Liver (tissue), 9 donors: Measurements from ENCODE around the gene RPS14. TPM values are rescaled to one million over a fixed set of nuclear protein-coding genes. Genes with fewer than 3 reads are reported as not detected.
A peak's percentile ranks its signal among the peaks of the same experiment; 100 is the strongest.

Experiments used
- DNase-seq: peaks from one replicate; pipeline ENCODE4 v3.0.0-alpha.2; 2017; ENCODE audit warnings: low spot score
- H3K27ac ChIP-seq, 2 donors: one replicate each; pipeline ENCODE4 v1.7.0; 2013; ENCODE audit warnings: inconsistent platforms in 2 of 2, low read length in 2 of 2, control low read depth in 1 of 2, low read depth in 1 of 2, mild to moderate bottlenecking in 1 of 2
- H3K27me3 ChIP-seq, 4 donors: one replicate each; pipeline versions ENCODE4 v1.6.1 to v1.7.0; 2013; ENCODE audit warnings: low read length in 3 of 4, inconsistent platforms in 1 of 4, mild to moderate bottlenecking in 1 of 4, moderate library complexity in 1 of 4; ENCODE audit not compliant: control insufficient read depth in 4 of 4, insufficient read depth in 4 of 4
- H3K36me3 ChIP-seq, 4 donors: one replicate each; pipeline versions ENCODE4 v1.6.1 to v1.7.0; 2013; ENCODE audit warnings: low read length in 3 of 4, mild to moderate bottlenecking in 3 of 4, low read depth in 1 of 4, moderate library complexity in 1 of 4; ENCODE audit not compliant: control insufficient read depth in 4 of 4, insufficient read depth in 3 of 4
- H3K4me1 ChIP-seq, 4 donors: one replicate each; pipeline versions ENCODE4 v1.6.1 to v1.7.0; 2013; ENCODE audit warnings: low read length in 3 of 4, mild to moderate bottlenecking in 3 of 4, moderate library complexity in 1 of 4; ENCODE audit not compliant: control insufficient read depth in 4 of 4, insufficient read depth in 4 of 4
- H3K4me3 ChIP-seq, 3 donors: one replicate each; pipeline versions ENCODE4 v1.6.1 to v1.7.0; 2013; ENCODE audit warnings: low read length in 3 of 3, control low read depth in 1 of 3, low read depth in 1 of 3, mild to moderate bottlenecking in 1 of 3
- H3K9ac ChIP-seq, 2 donors: one replicate each; pipeline ENCODE4 v1.7.0; 2013; ENCODE audit warnings: low read length in 2 of 2, mild to moderate bottlenecking in 2 of 2, moderate library complexity in 2 of 2, control low read depth in 1 of 2, low read depth in 1 of 2
- H3K9me3 ChIP-seq, 4 donors: one replicate each; pipeline versions ENCODE4 v1.6.1 to v1.7.0; 2013; ENCODE audit warnings: low read length in 3 of 4; ENCODE audit not compliant: control insufficient read depth in 4 of 4
- FOXA1 ChIP-seq: IDR thresholded peaks from 2 replicates; pipeline ENCODE4 v1.6.1; 2016; ENCODE audit warnings: antibody characterized with exemption
- FOXA2 ChIP-seq: IDR thresholded peaks from 2 replicates; pipeline ENCODE4 v1.6.1; 2016; ENCODE audit warnings: antibody characterized with exemption
- HNF4A ChIP-seq, 2 donors: conservative IDR thresholded peaks; 2 replicates each; pipeline ENCODE4 v1.6.1; 2016; ENCODE audit warnings: antibody characterized with exemption in 2 of 2, mild to moderate bottlenecking in 2 of 2
- HNF4G ChIP-seq: IDR thresholded peaks from 2 replicates; pipeline ENCODE4 v1.6.1; 2016; ENCODE audit warnings: antibody characterized with exemption
- JUND ChIP-seq, 2 donors: IDR thresholded peaks; 2 replicates each; pipeline ENCODE4 v1.6.1; 2016; ENCODE audit warnings: antibody characterized with exemption in 2 of 2
- NR2F2 ChIP-seq: IDR thresholded peaks from 2 replicates; pipeline ENCODE4 v1.6.1; 2016; ENCODE audit warnings: antibody characterized with exemption
- RAD21 ChIP-seq, 2 donors: IDR thresholded peaks; 2 replicates each; pipeline ENCODE4 v1.6.1; 2016; ENCODE audit warnings: antibody characterized with exemption in 2 of 2, mild to moderate bottlenecking in 2 of 2
- RXRA ChIP-seq, 2 donors: IDR thresholded peaks; 2 replicates each; pipeline ENCODE4 v1.6.1; 2017 to 2018; ENCODE audit warnings: antibody characterized with exemption in 2 of 2, mild to moderate bottlenecking in 1 of 2
- SP1 ChIP-seq: IDR thresholded peaks from 2 replicates; pipeline ENCODE4 v1.6.1; 2018; ENCODE audit warnings: antibody characterized with exemption, mild to moderate bottlenecking
- TAF1 ChIP-seq: conservative IDR thresholded peaks from 2 replicates; pipeline ENCODE4 v1.6.1; 2016; ENCODE audit warnings: antibody characterized with exemption, mild to moderate bottlenecking
- YY1 ChIP-seq: IDR thresholded peaks from 2 replicates; pipeline ENCODE4 v1.6.1; 2016; ENCODE audit warnings: antibody characterized with exemption, mild to moderate bottlenecking
- WGBS: extraction: QIAGEN DNeasy Blood & Tissue Kit; methylation state at CpG from one replicate; pipeline ENCODE4 v1.1.7; 2013; 5-methylcytosine and 5-hydroxymethylcytosine counted together
- polyA plus RNA-seq, 2 donors: library from polyadenylated mRNA; stranded (reverse) in 1 of 2; unstranded in 1 of 2; fragments of 200-250 nt in 1 of 2; fragments of >200 nt in 1 of 2; fragmentation: Nextera tagmentation in 1 of 2; extraction: Ambion mirVana in 1 of 2; gene quantifications; one replicate each; pipeline versions ENCODE4 v1.2.1 to v1.2.3, GENCODE V29; 2013 to 2015
- total RNA-seq, 2 donors: library from RNA; depleted of rRNA; stranded (reverse); fragments of >200 nt; gene quantifications; one replicate each; pipeline ENCODE4 v1.2.3, GENCODE V29; 2014
- TF ChIP-seq, protein P1 (sequence below): IDR thresholded peaks from 2 replicates; pipeline ENCODE4 v1.6.1; 2016; ENCODE audit warnings: antibody characterized with exemption, mild to moderate bottlenecking
- TF ChIP-seq, protein P2 (sequence below): IDR thresholded peaks from 2 replicates; pipeline ENCODE4 v1.6.1; 2016; ENCODE audit warnings: antibody characterized with exemption
- TF ChIP-seq, protein P3 (sequence below): IDR thresholded peaks from 2 replicates; pipeline ENCODE4 v1.6.1; 2016; ENCODE audit warnings: antibody characterized with exemption
- TF ChIP-seq, protein P4 (sequence below): IDR thresholded peaks from 2 replicates; pipeline ENCODE4 v1.6.1; 2016; ENCODE audit warnings: antibody characterized with exemption
- TF ChIP-seq, protein P5 (sequence below): fragments of 150-350 bp; IDR thresholded peaks from 2 replicates; pipeline ENCODE4 v1.5.1; 2017; ENCODE audit warnings: improper control_type of control experiment, low read depth, low read length; ENCODE audit not compliant: missing input control
- donor health status: healthy.
- donor health status: healthy.
- donor health status: healthy.
- donor health status: healthy.
- donor health status: healthy.

The RPS14 gene
- total and polyA plus RNA-seq, 4 donors: 609 to 956 (median 885) TPM

DNA sequence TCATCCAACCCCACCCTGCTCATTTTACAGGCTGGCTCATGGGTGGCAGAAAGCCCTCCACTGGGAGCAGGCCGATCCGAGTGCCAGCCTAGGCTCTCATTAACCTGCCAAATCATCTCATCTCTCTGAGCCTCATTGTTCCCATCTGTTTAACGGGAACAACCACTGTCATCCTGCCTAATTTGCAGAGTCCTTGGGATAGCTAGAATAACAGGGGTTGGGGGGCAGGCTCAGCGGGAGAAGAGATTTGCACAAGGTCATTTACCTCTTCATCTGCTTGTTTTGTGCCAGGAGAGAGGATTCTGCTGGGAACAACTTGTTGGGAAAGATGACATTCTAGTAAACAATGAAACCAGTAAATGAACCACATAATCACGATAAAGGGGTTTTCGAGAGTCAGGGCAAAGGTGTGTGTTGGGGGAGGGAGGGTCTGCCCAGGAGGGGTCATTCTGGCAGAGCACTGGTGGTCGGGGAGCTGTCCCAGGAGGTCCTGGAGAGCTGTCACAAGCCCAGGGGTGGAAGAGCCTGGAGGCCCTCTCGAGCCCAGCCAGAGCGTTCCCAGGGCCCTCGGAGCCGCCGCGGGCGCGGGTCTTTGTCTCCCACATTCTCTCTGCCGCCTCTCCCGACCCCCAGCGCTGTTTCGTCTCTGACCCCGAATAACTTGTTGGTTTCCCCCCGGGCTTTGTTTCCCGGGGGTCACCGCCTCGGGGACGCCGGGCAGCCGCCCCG lies 35.6 kb upstream of the RPS14 start (continued):
- TF ChIP-seq, protein P1, sequence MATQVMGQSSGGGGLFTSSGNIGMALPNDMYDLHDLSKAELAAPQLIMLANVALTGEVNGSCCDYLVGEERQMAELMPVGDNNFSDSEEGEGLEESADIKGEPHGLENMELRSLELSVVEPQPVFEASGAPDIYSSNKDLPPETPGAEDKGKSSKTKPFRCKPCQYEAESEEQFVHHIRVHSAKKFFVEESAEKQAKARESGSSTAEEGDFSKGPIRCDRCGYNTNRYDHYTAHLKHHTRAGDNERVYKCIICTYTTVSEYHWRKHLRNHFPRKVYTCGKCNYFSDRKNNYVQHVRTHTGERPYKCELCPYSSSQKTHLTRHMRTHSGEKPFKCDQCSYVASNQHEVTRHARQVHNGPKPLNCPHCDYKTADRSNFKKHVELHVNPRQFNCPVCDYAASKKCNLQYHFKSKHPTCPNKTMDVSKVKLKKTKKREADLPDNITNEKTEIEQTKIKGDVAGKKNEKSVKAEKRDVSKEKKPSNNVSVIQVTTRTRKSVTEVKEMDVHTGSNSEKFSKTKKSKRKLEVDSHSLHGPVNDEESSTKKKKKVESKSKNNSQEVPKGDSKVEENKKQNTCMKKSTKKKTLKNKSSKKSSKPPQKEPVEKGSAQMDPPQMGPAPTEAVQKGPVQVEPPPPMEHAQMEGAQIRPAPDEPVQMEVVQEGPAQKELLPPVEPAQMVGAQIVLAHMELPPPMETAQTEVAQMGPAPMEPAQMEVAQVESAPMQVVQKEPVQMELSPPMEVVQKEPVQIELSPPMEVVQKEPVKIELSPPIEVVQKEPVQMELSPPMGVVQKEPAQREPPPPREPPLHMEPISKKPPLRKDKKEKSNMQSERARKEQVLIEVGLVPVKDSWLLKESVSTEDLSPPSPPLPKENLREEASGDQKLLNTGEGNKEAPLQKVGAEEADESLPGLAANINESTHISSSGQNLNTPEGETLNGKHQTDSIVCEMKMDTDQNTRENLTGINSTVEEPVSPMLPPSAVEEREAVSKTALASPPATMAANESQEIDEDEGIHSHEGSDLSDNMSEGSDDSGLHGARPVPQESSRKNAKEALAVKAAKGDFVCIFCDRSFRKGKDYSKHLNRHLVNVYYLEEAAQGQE: peak; percentile 54
- peak; percentile 52 for TF ChIP-seq NR2F2
- peak; percentile 96 to 97 for TF ChIP-seq RXRA (IDR thresholded peaks at IDR 0.05)
- TF ChIP-seq, protein P2, sequence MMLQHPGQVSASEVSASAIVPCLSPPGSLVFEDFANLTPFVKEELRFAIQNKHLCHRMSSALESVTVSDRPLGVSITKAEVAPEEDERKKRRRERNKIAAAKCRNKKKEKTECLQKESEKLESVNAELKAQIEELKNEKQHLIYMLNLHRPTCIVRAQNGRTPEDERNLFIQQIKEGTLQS: no peak
- TF ChIP-seq, protein P3, sequence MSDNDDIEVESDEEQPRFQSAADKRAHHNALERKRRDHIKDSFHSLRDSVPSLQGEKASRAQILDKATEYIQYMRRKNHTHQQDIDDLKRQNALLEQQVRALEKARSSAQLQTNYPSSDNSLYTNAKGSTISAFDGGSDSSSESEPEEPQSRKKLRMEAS: peak; percentile 77
- TF ChIP-seq RAD21 (IDR thresholded peaks at IDR 0.05): peak in 1 of 2 donors; percentile 64

DNA sequence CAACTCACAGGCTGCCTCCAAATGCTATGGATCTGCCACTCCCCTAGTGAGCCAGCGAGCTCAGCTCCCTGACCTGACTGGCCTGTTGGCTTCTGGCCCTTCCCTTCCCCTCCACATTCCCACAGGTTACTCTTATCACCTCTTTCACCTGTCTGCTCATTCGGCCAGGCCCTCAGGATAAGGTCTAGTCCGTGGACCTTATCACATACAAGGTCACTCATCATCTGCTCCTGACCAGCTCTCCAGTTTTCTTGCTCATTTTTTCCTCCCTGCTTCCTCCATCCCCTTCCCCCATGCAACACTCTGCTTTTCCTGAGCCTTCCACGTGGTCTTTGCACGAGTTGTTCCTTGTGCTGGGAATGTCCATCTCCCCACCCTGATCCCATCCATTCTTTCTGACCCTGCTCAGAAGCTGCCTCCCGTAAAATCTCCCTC lies 32.5 kb upstream of the RPS14 start:
- WGBS: 54% methylated on average over 6 of the region's 6 CpGs
- no peak for DNase-seq

DNA sequence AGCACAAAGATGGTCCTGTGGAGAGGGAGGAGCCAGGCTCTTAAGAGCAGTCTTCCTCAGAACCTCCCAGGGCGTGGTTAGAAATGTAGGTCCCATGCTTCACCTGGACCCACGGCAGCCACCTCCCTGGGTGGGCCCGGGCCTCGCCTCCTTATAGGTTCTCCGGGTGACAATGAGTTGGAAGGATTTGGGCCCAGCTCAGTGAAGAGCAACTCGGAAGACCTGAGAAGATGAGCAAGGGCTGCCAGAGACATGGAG lies 32.1 kb upstream of the RPS14 start:
- H3K4me1 ChIP-seq: peaks cover 4 to 11% (median 4%) of the 10 kb centered on the region in 4 donors

More for the DNA sequence above, 32.5 kb upstream of the RPS14 start:
- no peaks in the 10 kb centered on the region for H3K36me3 ChIP-seq
- H3K9me3 ChIP-seq: no peaks in the 10 kb centered on the region
- no peak overlapping the region for H3K4me3 ChIP-seq
- peaks cover 4 to 12% (median 5%) of the 10 kb centered on the region in 4 donors for H3K4me1 ChIP-seq
- no peak for TF ChIP-seq FOXA1
- TF ChIP-seq HNF4G: no peak
- TF ChIP-seq, protein P2: no peak
- no peak for TF ChIP-seq FOXA2
- TF ChIP-seq, protein P3: no peak
- TF ChIP-seq RAD21 (IDR thresholded peaks at IDR 0.05): no peak
- peak; percentile 23 to 33 for TF ChIP-seq HNF4A (conservative IDR thresholded peaks at IDR 0.05)
- H3K27ac ChIP-seq: no peak overlapping the region
- H3K9ac ChIP-seq: no peak overlapping the region
- H3K27me3 ChIP-seq: no peaks in the 10 kb centered on the region

More for the DNA sequence above, 32.1 kb upstream of the RPS14 start:
- H3K9ac ChIP-seq: no peak overlapping the region
- no peaks in the 10 kb centered on the region for H3K36me3 ChIP-seq
- no peaks in the 10 kb centered on the region for H3K9me3 ChIP-seq
- H3K27ac ChIP-seq: no peak overlapping the region
- WGBS: 88% methylated on average over 6 of the region's 6 CpGs
- H3K27me3 ChIP-seq: no peaks in the 10 kb centered on the region
- DNase-seq: no peak
- TF ChIP-seq, protein P4, sequence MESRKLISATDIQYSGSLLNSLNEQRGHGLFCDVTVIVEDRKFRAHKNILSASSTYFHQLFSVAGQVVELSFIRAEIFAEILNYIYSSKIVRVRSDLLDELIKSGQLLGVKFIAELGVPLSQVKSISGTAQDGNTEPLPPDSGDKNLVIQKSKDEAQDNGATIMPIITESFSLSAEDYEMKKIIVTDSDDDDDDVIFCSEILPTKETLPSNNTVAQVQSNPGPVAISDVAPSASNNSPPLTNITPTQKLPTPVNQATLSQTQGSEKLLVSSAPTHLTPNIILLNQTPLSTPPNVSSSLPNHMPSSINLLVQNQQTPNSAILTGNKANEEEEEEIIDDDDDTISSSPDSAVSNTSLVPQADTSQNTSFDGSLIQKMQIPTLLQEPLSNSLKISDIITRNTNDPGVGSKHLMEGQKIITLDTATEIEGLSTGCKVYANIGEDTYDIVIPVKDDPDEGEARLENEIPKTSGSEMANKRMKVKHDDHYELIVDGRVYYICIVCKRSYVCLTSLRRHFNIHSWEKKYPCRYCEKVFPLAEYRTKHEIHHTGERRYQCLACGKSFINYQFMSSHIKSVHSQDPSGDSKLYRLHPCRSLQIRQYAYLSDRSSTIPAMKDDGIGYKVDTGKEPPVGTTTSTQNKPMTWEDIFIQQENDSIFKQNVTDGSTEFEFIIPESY: no peak
- TF ChIP-seq, protein P5, sequence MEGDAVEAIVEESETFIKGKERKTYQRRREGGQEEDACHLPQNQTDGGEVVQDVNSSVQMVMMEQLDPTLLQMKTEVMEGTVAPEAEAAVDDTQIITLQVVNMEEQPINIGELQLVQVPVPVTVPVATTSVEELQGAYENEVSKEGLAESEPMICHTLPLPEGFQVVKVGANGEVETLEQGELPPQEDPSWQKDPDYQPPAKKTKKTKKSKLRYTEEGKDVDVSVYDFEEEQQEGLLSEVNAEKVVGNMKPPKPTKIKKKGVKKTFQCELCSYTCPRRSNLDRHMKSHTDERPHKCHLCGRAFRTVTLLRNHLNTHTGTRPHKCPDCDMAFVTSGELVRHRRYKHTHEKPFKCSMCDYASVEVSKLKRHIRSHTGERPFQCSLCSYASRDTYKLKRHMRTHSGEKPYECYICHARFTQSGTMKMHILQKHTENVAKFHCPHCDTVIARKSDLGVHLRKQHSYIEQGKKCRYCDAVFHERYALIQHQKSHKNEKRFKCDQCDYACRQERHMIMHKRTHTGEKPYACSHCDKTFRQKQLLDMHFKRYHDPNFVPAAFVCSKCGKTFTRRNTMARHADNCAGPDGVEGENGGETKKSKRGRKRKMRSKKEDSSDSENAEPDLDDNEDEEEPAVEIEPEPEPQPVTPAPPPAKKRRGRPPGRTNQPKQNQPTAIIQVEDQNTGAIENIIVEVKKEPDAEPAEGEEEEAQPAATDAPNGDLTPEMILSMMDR: no peak
- TF ChIP-seq FOXA2: no peak
- TF ChIP-seq, protein P3: no peak
- no peak for TF ChIP-seq HNF4A (conservative IDR thresholded peaks at IDR 0.05)
- no peak for TF ChIP-seq NR2F2
- no peak for TF ChIP-seq TAF1
- no peak for TF ChIP-seq HNF4G
- TF ChIP-seq YY1: no peak
- TF ChIP-seq RXRA (IDR thresholded peaks at IDR 0.05): no peak
- TF ChIP-seq JUND (IDR thresholded peaks at IDR 0.05): no peak
- TF ChIP-seq SP1: no peak
- TF ChIP-seq FOXA1: no peak
- H3K4me3 ChIP-seq: no peak overlapping the region
